ENCODE data around the gene ENTPD1.
"Not testable (repeated sequence)": the region's sequence is repeated elsewhere in the genome, so short reads cannot be mapped to it uniquely, and the experiment has no call there.

Gene ENTPD1

DNA sequence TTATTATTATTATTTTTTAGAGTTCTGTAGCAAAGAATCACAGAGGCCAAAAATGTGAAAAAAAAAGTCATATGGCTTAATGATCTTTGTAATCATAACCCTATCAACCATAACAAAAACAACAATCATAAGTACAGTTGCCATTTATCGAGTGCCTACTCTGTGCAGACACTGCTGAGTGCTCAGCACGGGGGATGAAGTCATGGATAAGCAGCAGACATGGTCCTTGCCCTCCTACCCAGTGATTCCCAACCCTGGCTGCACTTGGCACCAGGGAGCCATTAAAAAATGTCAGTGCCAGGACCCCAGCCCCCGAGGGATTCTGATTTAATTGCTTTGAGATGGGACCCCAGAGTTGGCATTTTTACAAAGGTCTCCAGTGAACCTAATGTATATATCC is 38.2 kb downstream of the ENTPD1 start:
- no peak for DNase-seq (ENCODE audit: low read depth, low spot score)

DNA sequence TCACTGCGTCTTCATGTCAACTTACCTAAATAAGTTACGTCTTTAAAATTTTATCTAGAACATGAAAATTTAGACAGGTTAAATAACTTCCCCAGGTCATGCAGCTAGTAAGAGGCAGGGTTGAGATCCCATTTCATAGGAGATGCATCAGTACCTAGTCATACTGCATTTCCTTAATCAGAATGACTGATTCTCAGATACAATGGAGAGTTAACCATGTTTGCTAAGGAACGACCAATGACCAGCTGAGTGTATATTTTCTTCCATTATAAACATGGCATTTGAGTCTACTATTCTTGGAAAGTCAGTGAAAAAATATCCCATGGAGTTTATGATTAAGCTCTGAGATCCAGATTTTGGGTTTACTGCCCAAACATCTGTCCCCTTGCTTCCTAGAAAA is 39.6 kb downstream of the ENTPD1 start:
- DNase-seq (ENCODE audit: low read depth, low spot score) = no peak

DNA sequence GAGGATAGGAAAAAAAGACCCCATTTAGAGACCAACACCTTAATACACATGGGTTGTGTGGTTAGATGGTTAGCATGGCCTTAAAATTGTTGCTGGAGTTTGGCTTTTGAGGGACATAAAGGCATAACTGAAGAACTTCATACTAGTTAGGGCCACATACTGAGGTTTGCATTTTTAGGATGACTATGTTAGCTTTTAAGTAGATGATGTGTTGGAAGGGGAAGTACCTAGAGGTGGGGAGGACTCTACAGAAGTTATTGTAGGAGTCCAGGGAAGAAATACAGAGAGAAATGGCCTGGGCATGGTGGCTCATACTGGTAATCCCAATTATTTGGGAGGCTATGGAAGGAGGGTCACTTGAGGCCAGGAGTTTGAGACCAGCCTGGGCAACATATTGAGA is 40.5 kb downstream of the ENTPD1 start:
- DNase-seq (ENCODE audit: low read depth, low spot score) = no peak

DNA sequence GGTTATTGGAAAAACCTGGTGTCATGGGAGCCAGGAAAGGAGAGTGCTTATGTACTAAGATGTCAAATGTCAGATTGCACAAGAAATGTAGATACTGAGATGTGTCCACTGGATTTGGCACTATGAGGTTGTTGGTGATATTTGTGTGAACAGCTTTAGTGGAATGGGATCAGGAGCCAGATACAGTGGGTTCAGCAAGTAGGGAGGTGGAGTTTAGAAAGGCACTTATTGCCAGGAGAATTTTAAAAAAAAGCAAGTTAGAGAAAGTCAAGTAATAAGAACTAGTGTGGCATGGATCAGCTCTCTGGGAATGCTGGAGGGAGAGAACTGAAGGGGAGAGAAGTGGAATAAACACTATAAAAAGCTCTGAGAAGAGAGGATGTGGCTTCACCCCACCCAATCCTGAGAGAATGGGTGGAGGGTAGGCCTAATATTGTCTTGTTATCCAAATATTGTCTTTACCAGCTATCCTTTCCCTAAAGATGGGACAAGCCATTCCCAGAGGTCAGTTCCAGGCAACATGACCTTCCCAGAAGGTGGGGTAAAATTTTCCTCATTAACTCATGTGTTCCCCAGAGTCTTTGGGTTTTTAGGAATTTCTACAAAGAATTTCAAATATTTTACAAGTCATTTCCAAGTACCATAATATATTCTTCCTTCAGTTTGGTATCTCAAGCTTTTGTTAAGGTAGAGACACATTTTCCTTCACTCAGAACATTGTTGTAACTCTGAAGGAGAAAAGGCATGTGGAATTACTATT is 42.3 kb downstream of the ENTPD1 start:
- DNase-seq (ENCODE audit: low read depth, low spot score) = no peak

DNA sequence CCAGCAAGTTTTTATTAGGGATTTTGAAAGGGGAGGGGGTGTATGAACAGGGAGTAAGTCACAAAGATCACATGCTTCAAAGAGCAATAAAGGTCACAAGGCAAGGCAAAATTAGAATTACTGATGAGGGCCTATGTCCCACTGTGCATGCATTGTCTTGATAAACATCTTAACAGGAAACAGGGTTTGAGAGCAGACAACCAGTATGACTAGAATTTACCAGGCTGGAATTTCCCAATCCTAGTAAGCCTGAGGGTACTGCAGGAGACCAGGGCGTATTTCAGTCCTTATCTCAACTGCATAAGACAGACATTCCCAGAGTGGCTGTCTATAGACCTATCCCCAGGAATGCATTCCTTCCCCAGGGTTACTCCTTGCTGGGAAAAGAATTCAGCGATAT is 44.3 kb downstream of the ENTPD1 start:
- DNase-seq (ENCODE audit: low read depth, low spot score) = not testable (repeated sequence)

DNA sequence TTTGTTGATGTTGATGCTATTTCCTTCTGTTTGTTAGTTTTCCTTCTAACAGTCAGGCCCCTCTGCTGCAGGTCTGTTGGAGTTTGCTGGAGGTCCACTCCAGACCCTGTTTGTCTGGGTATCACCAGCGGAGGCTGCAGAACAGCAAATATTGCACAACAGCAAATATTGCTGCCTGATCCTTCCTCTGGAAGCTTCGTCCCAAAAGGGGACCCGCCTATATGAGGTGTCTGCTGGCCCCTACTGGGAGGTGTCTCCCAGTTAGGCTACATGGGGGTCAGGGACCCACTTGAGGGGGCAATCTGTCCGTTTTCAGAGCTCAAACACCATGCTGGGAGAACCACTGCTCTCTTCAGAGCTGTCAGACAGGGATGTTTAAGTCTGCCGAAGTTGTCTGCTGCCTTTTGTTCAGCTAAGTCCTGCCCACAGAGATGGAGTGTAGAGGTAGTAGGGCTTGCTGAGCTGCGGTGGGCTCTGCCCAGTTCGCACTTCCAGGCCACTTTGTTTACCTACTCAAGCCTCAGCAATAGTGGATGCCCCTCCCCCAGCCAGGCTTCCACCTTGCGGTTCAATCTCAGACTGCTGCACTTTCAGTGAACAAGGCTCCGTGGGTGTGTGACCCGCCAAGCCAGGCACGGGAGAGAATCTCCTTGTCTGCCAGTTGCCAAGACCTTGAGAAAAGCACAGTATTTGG is 50.9 kb downstream of the ENTPD1 start:
- DNase-seq (ENCODE audit: low read depth, low spot score) = not testable (repeated sequence)

DNA sequence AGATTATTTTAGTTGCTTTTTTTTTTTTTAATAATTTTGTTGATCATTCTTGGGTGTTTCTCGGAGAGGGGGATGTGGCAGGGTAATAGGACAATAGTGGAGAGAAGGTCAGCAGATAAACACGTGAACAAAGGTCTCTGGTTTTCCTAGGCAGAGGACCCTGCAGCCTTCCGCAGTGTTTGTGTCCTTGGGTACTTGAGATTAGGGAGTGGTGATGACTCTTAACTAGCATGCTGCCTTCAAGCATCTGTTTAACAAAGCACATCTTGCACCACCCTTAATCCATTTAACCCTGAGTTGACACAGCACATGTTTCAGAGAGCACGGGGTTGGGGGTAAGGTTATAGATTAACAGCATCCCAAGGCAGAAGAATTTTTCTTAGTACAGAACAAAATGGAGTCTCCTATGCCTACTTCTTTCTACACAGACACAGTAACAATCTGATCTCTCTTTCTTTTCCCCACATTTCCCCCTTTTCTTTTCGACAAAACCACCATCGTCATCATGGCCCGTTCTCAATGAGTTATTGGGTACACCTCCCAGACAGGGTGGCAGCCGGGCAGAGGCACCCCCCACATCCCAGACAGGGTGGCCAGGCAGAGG is 52.8 kb downstream of the ENTPD1 start:
- not testable (repeated sequence) for DNase-seq (ENCODE audit: low read depth, low spot score)

DNA sequence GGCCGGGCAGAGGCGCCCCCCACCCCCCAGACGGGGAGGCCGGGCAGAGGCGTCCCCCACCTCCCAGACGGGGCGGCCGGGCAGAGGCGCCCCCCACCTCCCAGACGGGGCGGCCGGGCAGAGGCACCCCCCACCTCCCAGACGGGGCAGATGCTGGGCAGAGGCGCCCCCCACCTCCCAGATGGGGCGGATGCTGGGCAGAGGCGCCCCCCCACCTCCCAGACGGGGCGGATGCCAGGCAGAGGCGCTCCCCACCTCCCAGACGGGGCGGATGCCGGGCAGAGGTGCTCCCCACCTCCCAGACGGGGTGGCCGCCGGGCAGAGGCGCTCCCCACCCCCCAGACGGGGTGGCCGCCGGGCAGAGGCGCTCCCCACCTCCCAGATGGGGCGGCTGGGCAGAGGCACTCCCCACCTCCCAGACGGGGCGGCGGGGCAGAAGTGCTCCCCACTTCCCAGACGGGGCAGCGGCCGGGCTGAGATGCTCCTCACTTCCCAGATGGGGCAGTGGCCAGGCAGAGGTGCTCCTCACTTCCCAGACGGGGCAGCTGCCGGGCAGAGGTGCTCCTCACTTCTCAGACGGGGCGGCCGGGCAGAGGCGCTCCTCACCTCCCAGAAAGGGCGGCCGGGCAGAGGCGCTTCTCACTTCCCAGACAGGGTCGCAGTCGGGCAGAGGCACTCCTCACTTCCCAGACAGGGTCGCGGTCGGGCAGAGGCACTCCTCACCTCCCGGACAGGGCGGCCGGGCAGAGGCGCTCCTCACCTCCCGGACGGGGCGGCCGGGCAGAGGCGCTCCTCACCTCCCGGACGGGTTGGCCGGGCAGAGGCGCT is 53.6 kb downstream of the ENTPD1 start:
- no peak for DNase-seq (ENCODE audit: low read depth, low spot score)

DNA sequence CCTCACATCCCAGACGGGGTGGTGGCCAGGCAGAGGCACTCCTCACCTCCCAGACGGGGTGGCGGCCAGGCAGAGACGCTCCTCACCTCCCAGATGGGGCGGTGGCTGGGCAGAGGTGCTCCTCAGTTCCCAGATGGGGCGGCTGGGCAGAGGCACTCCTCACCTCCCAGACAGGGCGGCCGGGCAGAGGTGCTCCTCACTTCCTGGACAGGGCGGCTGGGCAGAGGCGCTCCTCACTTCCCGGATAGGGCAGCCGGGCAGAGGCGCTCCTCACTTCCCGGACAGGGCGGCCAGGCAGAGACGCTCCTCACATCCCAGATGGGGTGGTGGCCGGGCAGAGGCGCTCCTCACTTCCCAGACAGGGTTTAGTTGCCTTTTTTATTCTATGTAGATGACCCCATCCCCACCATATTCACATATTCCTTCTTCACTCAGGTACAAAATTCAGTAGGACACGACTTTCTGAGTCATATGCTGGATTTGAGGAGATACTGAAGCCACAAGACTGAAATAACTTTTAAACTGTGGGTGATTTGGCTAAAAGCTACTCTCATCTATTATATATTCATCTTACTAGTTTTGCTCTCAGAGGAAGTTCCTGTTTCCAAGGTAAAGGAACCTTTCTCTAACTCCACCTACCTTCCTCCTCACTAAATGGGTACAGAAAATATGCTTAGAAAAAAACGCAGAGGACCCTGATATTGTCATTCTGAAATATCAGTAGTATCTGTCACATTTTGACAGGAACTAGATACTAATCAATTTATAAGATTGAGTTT is 54.4 kb downstream of the ENTPD1 start:
- DNase-seq (ENCODE audit: low read depth, low spot score) = no peak

DNA sequence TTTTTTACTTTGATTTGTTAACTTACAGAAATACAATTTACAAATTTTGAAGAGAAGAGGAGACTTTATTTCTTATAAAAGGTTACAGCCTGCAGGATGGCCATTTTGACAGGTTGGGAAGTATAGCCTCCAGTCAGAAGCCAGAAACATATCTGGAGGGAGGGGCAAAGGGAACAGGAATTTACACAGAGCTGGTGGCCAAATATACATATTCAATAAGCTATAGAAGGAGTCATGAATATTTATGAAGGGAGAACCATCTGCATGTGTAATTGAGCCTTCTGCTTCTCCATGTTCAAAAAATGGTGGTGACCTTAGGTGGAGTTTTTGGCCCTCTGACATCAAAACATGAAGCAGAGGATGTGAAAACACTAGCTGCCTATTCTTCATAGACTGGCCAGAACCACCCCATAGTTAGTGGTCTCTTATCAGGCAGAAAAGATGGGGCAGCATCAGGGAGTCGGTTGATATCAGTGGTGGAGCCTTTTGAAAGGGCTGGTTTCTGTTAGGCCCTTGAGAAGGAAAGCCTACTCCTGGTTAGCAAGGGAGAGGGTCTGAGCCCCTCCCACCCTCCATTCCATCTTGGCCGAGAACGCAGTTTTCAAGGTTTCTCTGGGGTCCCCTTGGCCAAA is 57.2 kb downstream of the ENTPD1 start:
- no peak for DNase-seq (ENCODE audit: low read depth, low spot score)

DNA sequence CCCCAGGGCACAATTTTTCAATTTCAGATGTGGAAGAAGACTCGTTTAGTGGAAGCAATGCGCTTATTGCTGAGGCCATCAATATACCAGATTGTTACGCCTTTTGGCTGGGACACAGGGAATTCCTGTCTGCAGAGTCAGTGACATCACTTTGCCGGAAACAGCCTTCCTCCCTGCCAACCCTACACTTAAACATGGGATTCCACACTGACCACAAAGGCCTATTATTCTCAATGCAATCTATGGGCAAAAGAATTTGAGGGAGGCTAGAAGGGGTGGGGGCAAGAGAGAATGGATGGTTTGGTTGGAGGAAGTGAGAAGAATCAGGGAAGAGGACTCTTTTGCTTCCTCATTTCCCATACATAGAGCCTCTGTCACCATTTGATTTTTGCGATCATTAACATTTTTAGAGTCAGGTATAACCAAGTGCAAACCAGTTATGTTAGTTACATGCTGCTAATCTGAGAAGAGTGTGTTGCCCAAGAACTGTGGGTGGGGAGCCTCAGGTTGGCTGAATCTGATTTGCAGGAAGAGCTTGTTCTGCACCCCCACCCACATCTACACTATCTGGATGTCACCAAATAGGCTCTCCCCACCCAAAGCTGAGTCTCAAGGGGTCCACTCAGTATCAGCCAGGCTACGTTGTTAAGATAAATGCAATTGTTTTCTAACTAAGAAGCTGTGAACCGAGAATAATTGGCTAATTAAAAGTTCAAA is 58.2 kb downstream of the ENTPD1 start:
- DNase-seq (ENCODE audit: low read depth, low spot score) = peak; percentile 84

DNA sequence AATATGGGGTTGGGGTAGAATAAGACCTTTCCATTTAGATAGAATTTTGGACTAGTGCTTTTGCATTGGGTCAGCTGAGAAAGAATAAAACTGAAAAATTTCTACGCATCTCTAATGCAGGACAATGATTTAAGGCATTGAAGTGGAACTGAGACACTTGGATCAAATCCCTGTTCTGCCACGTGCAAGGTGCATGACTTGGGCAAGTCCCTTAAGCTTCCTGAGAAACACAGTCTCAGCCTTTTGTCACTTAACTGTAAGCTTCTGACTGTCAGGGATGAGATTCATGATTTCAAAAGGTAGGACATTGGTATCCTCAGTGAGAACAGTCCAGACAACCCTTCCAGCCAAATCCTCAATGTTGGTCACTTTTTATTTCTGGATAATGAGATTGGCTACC is 59.2 kb downstream of the ENTPD1 start:
- no peak for DNase-seq (ENCODE audit: low read depth, low spot score)

DNA sequence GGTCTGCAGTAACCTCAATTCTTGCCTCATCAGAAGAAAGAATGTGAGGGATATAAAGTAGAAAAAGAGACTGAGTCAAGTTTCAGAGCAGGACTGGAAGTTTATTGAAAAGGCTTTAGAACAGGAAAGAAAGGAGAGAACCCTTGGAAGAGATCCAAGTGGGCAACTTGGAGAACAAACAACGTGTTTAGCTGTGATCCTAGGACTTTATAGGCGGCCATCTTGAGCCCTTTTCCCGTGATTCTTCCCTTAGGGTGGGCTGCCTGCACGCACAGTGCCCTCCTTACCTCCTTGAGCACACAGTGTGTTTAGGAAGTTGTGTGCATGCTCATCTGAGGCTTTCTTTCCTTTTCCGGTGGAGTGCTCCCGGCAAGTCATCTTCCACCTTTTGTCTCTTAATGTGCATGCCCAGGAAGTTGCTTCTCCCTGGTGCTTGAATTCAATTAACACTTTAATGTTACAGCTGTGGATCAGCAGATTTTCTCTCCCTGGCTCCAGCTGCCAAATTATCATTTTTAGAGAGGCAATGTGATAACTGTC is 59.8 kb downstream of the ENTPD1 start:
- peak; percentile 24 for DNase-seq (ENCODE audit: low read depth, low spot score)

DNA sequence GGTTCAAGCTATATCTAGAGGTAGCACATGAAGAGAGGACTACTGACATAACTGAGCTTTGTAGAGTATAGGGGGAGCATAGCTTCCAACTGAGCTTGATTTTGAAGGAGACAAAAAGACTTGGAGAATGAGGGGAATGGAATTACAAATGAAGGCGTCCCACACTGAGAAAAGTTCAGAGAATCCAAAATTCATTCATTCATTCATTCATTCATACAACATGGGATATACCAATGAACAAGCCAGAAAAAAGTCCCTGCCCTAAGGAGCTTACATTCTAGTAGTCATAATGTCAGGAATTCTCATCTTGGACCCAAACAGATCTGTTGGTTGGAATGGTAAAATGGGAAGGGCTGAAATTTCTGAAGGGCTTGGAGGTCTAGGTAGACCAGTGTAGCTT is 62.0 kb downstream of the ENTPD1 start:
- no peak for DNase-seq (ENCODE audit: low read depth, low spot score)

DNA sequence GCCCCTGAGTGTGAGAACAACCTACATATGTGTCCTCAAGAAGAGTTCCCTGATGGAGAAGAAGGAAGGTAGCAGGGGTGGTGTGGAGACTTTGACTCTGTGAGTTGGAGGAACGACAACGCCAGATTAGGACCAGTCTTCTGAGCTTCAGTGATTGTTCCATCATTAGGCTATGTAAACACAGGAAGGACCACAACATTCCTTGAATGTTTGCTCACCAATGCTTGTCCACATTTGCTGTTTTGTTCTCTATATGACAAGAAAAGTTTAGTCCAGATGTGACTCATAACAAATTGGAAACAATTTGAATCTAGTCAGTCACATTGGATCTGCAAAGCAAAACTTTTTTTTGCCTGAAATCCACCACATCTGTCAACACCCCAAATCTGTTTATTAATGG is 62.7 kb downstream of the ENTPD1 start:
- peak; percentile 78 for DNase-seq (ENCODE audit: low read depth, low spot score)

DNA sequence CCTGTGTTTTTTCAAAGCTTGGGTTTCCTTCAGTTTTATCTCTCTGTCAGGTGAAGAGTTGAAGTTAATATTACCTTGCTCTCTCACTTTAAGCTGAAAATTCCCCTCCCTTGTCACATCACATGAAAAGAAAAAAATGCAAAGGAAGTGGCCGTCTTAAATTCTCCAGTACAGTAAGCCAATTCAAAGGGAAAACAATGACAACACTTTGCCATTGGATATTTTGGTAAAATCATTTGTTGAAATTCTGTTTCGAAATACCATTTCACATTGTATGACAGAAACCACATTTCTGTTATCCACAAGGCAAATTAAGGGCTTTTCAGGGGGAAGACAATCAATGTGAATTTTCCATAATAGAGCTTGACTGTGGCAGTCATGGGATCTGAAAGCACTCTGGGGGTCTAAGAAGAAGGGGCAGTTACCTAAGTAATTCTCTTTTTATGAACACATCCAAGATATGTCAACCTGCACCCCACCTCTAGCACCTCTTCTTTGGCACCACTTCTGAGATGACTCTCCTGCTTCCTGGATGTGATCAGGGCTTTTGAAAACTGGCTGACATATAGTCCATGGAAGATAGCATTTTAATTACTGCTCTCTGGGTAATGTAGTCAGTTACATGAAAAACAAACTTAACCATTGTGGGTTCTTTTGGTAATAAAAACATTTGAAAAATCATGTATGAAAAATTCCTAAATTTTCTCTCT is 63.8 kb downstream of the ENTPD1 start:
- no peak for DNase-seq (ENCODE audit: low read depth, low spot score)

DNA sequence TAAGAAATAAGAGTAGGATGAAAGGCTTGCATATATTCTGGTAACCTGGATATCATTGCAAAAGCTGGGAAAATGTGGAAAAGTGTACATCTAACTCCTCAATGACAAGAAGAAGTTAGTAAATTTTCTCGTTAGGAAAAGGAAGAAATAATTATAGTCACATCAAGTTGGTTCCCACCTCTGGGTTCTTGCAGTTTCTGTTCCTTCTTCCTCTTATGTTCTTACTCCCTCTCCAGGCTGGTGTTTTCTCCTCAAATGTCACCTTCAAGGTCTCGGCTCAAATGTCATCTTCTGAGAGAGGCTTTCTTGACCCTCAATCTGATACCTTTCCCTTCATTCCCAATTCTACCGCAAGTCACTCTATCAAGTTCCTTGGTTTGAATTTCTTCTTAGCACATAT is 64.4 kb downstream of the ENTPD1 start:
- no peak for DNase-seq (ENCODE audit: low read depth, low spot score)

DNA sequence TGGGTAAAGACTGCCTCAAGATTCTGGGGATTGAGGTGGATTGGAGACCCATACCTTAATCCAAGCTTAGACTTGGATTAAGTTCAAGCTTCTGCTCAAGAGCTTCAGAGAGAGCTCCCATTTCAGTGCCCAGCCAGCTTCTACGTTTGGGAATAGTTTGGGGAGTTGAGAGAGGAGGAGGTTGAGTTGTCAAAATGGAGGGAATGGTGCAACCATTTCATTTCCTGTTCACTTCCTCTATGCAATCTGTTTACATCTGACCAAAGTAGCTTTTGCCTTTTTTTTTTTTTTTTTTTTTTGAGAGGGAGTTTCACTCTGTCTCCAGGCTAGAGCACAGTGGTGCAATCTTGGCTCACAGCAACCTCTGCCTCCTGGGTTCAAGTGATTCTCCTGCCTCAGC is 65.8 kb downstream of the ENTPD1 start:
- DNase-seq (ENCODE audit: low read depth, low spot score) = no peak

DNA sequence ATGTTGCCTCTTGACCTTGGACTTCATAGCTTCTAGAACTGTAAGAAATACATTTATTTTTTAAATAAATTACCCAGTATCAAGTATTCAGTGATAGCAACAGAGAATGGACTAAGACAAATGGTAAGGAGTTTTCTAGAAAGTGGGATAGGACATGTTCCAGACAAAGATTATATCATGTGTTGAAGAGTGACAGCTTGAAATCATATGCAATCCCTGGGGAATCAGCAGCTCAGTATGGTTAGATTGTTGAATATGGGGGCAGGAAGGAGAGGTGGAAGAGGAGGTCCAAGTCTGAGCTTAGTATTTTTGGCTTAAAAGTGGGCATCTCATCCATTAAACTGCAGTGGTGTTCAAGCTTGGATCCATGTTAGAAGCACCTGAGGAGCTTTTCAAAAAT is 74.1 kb downstream of the ENTPD1 start:
- no peak for DNase-seq (ENCODE audit: low read depth, low spot score)
